ENCODE results near the gene GALNT18. TPM values are rescaled to one million over a fixed set of nuclear protein-coding genes. Genes with fewer than 3 reads are reported as not detected.

Gene GALNT18
- total and polyA plus RNA-seq, 7 experiments from 2014 or later: 0.15 to 1.7 (median 0.20) TPM; not detected in 4

DNA sequence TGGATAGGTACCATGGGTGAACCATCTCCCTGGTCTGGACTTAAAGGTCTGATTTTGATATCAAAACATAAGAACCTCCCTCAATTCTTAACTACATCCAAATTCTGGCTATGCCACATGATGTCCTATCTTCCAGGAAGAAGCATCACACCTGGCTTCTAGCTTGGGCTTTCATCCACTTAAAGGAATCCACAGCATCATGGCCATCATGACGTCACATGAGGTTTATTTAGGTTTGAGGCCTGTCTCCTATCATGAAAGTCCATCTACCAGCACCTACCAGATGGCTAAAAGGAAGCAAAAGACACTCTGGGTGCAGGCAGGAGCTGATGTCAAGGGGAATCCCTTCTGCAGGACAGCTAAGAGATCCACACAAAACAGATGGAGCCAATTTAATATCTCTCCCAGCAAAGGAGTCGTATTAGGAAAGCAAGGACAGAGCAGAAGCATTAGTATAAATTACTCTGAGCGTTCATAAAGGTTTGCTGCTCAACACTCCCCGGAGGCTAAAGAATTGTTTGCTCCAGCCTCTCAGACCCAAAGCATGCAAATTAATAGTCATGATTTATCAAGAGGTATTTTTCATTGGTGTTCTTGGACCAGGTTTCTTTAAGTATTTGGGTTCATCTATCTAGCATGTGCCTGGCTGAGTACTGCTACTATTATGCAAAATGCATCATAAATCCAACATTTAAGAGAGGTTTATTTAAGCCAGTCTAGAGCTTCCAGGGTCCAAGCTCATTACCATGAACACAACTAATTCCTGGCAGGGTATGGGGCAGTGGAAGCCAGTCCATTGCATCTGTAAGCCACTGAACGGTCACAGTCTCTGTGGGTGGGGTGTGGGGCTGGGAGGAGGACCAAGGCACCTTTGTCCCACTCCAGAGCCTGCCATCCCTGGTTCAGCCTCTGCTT, 47.2 kb downstream of the GALNT18 start:
- Histone ChIP-seq H3K9me3 (ENCODE audit: control insufficient read depth in 2 of 3, low read length in 3 of 3) (no peaks in the 10 kb centered on the region), H3K4me3 (ENCODE audit: low read length) (no peak overlapping the region), H3K27me3 (ENCODE audit: control insufficient read depth in 2 of 2, insufficient read depth in 2 of 2, low read length in 2 of 2) (no peaks in the 10 kb centered on the region), H3K27ac (ENCODE audit: low read depth, low read length) (no peak overlapping the region), H3K4me1 (ENCODE audit: control insufficient read depth in 2 of 2, insufficient read depth in 2 of 2, low read length in 2 of 2) (no peaks in the 10 kb centered on the region), H3K36me3 (ENCODE audit: control insufficient read depth in 2 of 3, insufficient read depth in 3 of 3, low read length in 3 of 3) (no peaks in the 10 kb centered on the region)
- Mint-ChIP-seq H3K4me3 (no peak overlapping the region), H3K27ac (no peak overlapping the region), H3K4me1 (peaks cover 0 to 17% (median 0%) of the 10 kb centered on the region in 7 donors), H3K27me3 (peaks cover 1 to 26% (median 6%) of the 10 kb centered on the region in 5 donors), H3K36me3 (no peaks in the 10 kb centered on the region), H3K9me3 (peaks cover 0 to 2% (median 0%) of the 10 kb centered on the region in 11 donors)
- CTCF ChIA-PET: no interaction called here
- ATAC-seq (no peak), DNase-seq (no peak)
- POLR2A ChIA-PET: no interaction called here
- intact Hi-C loops (cut with micrococcal nuclease): no loop called here

DNA sequence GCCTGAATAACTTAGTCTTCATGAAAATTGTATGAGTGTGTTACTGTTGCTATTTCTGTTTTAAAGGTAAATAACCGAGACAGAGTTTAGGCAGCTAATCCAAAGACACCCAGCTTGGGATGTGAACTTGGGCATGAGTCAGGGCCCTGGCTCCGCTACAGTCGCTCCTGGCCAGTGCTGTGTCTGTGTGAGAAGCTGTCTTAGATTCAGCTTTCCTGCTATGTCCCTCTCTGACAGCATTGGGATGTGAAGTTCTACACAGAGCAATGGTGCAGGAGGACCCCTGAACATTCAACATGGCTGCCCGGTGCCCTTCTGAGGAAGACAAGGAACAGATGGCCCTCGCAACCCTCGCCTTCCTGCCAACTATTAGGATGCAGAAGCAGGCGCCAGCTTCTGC, 49.4 kb downstream of the GALNT18 start:
- CTCF ChIA-PET: no interaction called here

DNA sequence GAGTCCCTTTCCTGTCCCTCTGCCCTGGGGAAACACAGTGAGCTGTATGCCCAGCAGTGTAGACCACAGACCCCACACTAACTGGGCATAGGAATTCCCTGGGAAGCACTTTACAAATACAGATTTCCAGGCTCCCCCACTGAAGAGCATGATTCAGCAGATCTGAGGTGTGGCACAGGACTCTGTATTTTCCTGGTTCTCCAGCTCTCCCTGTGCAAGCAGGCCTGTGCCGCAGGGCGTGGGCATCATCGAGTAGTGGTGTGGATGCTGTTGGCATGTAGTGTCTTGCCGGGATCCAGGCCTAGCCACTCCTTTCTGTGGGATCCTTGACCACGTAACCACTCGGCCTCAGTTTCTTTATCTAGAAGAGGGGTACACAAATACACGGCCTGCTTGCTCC, 49.9 kb downstream of the GALNT18 start:
- no peak for DNase-seq
- Mint-ChIP-seq H3K9me3 (peaks cover 0 to 3% (median 0%) of the 10 kb centered on the region in 11 donors), H3K36me3 (no peaks in the 10 kb centered on the region), H3K4me1 (peaks cover 0 to 29% (median 0%) of the 10 kb centered on the region in 7 donors), H3K27me3 (peaks cover 0 to 20% (median 5%) of the 10 kb centered on the region in 5 donors), H3K27ac (no peak overlapping the region), H3K4me3 (no peak overlapping the region)
- Histone ChIP-seq H3K27ac (ENCODE audit: low read depth, low read length) (no peak overlapping the region), H3K4me1 (ENCODE audit: control insufficient read depth in 2 of 2, insufficient read depth in 2 of 2, low read length in 2 of 2) (no peaks in the 10 kb centered on the region), H3K36me3 (ENCODE audit: control insufficient read depth in 2 of 3, insufficient read depth in 3 of 3, low read length in 3 of 3) (no peaks in the 10 kb centered on the region), H3K4me3 (ENCODE audit: low read length) (no peak overlapping the region), H3K9me3 (ENCODE audit: control insufficient read depth in 2 of 3, low read length in 3 of 3) (no peaks in the 10 kb centered on the region), H3K27me3 (ENCODE audit: control insufficient read depth in 2 of 2, insufficient read depth in 2 of 2, low read length in 2 of 2) (no peaks in the 10 kb centered on the region)
- ChIA-PET CTCF (no interaction called here), POLR2A (interaction anchor here (0.7 kb wide), 1 partner anchor 28 kb away, joined by 3 read pairs; no protein-coding TSS in a partner anchor)
- intact Hi-C loops (cut with micrococcal nuclease): no loop called here
- ATAC-seq: no peak

More for the DNA sequence above, 49.4 kb downstream of the GALNT18 start:
- POLR2A ChIA-PET: no interaction called here
- ATAC-seq: no peak
- Histone ChIP-seq H3K36me3 (ENCODE audit: control insufficient read depth in 2 of 3, insufficient read depth in 3 of 3, low read length in 3 of 3) (no peaks in the 10 kb centered on the region), H3K27me3 (ENCODE audit: control insufficient read depth in 2 of 2, insufficient read depth in 2 of 2, low read length in 2 of 2) (no peaks in the 10 kb centered on the region), H3K4me3 (ENCODE audit: low read length) (no peak overlapping the region), H3K4me1 (ENCODE audit: control insufficient read depth in 2 of 2, insufficient read depth in 2 of 2, low read length in 2 of 2) (no peaks in the 10 kb centered on the region), H3K27ac (ENCODE audit: low read depth, low read length) (no peak overlapping the region), H3K9me3 (ENCODE audit: control insufficient read depth in 2 of 3, low read length in 3 of 3) (no peaks in the 10 kb centered on the region)
- DNase-seq: no peak
- Mint-ChIP-seq H3K4me3 (no peak overlapping the region), H3K4me1 (peaks cover 0 to 33% (median 0%) of the 10 kb centered on the region in 7 donors), H3K36me3 (no peaks in the 10 kb centered on the region), H3K27ac (no peak overlapping the region), H3K9me3 (peaks cover 0 to 3% (median 0%) of the 10 kb centered on the region in 11 donors), H3K27me3 (peaks cover 1 to 20% (median 5%) of the 10 kb centered on the region in 5 donors)
- intact Hi-C loops (cut with micrococcal nuclease): no loop called here

DNA sequence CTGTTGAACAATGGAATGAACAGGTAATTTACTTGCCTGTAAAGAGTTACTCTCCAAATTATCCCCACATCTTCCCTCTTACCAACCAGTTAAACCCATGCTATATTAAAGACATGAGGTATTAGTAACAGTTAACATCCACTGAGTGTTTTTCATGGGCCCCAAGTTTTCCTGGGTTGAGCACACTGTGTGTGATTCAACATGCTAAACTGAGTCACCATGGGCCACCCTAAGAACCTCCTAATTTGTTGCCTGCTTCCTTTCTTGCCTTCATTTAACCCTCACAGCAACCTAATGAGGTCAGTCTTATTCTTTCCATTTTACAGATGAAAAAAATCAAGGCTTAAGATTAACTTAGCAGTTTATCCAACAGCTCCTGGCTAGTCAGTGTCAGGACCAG, 51.0 kb downstream of the GALNT18 start:
- Histone ChIP-seq H3K27me3 (ENCODE audit: control insufficient read depth in 2 of 2, insufficient read depth in 2 of 2, low read length in 2 of 2) (no peaks in the 10 kb centered on the region), H3K36me3 (ENCODE audit: control insufficient read depth in 2 of 3, insufficient read depth in 3 of 3, low read length in 3 of 3) (no peaks in the 10 kb centered on the region), H3K4me1 (ENCODE audit: control insufficient read depth in 2 of 2, insufficient read depth in 2 of 2, low read length in 2 of 2) (no peaks in the 10 kb centered on the region), H3K4me3 (ENCODE audit: low read length) (no peak overlapping the region), H3K27ac (ENCODE audit: low read depth, low read length) (no peak overlapping the region), H3K9me3 (ENCODE audit: control insufficient read depth in 2 of 3, low read length in 3 of 3) (no peaks in the 10 kb centered on the region)
- no peak overlapping the region for H3K27ac Mint-ChIP-seq
- intact Hi-C loops (cut with micrococcal nuclease): no loop called here
- CTCF ChIA-PET: no interaction called here
- peaks cover 0 to 3% (median 0%) of the 10 kb centered on the region in 11 donors for H3K9me3 Mint-ChIP-seq
- DNase-seq (no peak), ATAC-seq (no peak)
- POLR2A ChIA-PET: no interaction called here
- peaks cover 0 to 20% (median 5%) of the 10 kb centered on the region in 5 donors for H3K27me3 Mint-ChIP-seq
- no peaks in the 10 kb centered on the region for H3K36me3 Mint-ChIP-seq
- no peak overlapping the region for H3K4me3 Mint-ChIP-seq
- H3K4me1 Mint-ChIP-seq: peaks cover 0 to 26% (median 0%) of the 10 kb centered on the region in 7 donors

DNA sequence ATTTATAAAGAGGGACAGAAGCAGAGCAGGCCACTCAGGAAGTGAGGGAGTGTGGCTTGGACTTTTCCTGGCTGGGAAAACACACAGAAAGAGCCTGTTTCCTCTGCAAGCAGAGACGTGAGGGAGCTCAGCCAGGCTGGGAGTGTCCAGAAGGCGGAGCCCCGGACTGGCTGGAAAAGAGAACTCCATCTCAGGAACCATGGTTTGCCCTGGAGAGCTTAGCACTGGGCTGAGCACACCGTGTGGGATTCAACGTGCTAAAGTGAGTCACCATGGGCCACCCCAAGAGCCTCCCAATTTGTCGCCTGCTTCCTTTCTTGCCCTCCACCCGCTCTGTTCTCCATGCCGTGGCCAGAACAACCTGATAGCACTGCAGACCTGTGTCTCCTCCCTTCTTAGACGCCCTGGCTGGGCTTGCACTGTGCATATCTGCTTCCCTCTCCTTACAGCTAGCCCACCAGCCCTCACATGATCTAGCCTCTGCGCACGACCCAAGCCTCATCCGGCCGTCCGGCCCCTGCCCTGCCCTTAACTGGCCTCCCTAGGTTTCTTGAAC, 51.8 kb downstream of the GALNT18 start:
- Histone ChIP-seq H3K4me1 (ENCODE audit: control insufficient read depth in 2 of 2, insufficient read depth in 2 of 2, low read length in 2 of 2) (no peaks in the 10 kb centered on the region), H3K4me3 (ENCODE audit: low read length) (no peak overlapping the region), H3K27ac (ENCODE audit: low read depth, low read length) (no peak overlapping the region), H3K36me3 (ENCODE audit: control insufficient read depth in 2 of 3, insufficient read depth in 3 of 3, low read length in 3 of 3) (no peaks in the 10 kb centered on the region), H3K27me3 (ENCODE audit: control insufficient read depth in 2 of 2, insufficient read depth in 2 of 2, low read length in 2 of 2) (no peaks in the 10 kb centered on the region), H3K9me3 (ENCODE audit: control insufficient read depth in 2 of 3, low read length in 3 of 3) (no peaks in the 10 kb centered on the region)
- no peaks in the 10 kb centered on the region for H3K36me3 Mint-ChIP-seq
- ChIA-PET POLR2A (no interaction called here), CTCF (no interaction called here)
- H3K4me1 Mint-ChIP-seq: peaks cover 0 to 26% (median 0%) of the 10 kb centered on the region in 7 donors
- intact Hi-C loops (cut with micrococcal nuclease): no loop called here
- peaks cover 0 to 20% (median 5%) of the 10 kb centered on the region in 5 donors for H3K27me3 Mint-ChIP-seq
- H3K27ac Mint-ChIP-seq: no peak overlapping the region
- peak; percentile 24 for ATAC-seq
- peaks cover 0 to 3% (median 0%) of the 10 kb centered on the region in 11 donors for H3K9me3 Mint-ChIP-seq
- H3K4me3 Mint-ChIP-seq: no peak overlapping the region
- DNase-seq: no peak

DNA sequence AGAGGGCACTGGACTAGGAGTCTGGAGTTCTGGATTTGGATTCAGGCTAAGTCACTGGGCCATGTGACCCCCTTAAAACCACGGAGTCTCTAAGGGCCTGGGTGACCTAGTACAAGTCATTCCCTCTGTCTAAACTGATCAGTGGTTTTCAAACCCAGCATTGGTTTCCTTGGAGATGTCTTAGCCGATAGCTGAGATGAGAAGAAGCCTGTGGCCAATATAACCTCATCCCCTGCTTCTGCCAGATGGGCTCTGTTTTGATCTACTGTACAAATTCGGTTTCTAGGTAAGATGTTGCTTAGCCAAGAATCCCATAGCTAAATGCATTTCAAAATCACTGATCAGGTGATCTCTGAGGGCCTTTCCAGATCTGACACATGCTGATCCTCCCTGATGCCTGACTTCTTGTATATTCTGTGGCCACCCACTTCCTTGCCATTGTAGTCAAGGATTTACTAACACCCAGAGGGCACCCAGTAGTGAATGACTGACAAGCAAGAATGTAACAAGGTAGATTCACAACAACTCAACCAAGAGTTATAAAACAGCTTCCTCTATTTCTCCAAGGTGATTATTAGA, 53.1 kb downstream of the GALNT18 start:
- ATAC-seq: no peak
- Histone ChIP-seq H3K36me3 (ENCODE audit: control insufficient read depth in 2 of 3, insufficient read depth in 3 of 3, low read length in 3 of 3) (no peaks in the 10 kb centered on the region), H3K4me1 (ENCODE audit: control insufficient read depth in 2 of 2, insufficient read depth in 2 of 2, low read length in 2 of 2) (no peaks in the 10 kb centered on the region), H3K9me3 (ENCODE audit: control insufficient read depth in 2 of 3, low read length in 3 of 3) (no peaks in the 10 kb centered on the region), H3K4me3 (ENCODE audit: low read length) (no peak overlapping the region), H3K27ac (ENCODE audit: low read depth, low read length) (no peak overlapping the region), H3K27me3 (ENCODE audit: control insufficient read depth in 2 of 2, insufficient read depth in 2 of 2, low read length in 2 of 2) (no peaks in the 10 kb centered on the region)
- ChIA-PET CTCF (interaction anchor here (0.7 kb wide), 1 partner anchor 24 kb away, joined by 4 read pairs; no protein-coding TSS in a partner anchor), POLR2A (interaction anchor here (0.7 kb wide), 1 partner anchor 1122 kb away, joined by 3 read pairs; no protein-coding TSS in a partner anchor)
- peaks cover 0 to 20% (median 5%) of the 10 kb centered on the region in 5 donors for H3K27me3 Mint-ChIP-seq
- DNase-seq: no peak
- peaks cover 0 to 26% (median 0%) of the 10 kb centered on the region in 7 donors for H3K4me1 Mint-ChIP-seq
- intact Hi-C loops (cut with micrococcal nuclease): no loop called here
- no peaks in the 10 kb centered on the region for H3K36me3 Mint-ChIP-seq
- H3K4me3 Mint-ChIP-seq: no peak overlapping the region
- H3K27ac Mint-ChIP-seq: peak overlapping the region in 1 of 9 donors; percentile 35
- peaks cover 0 to 3% (median 0%) of the 10 kb centered on the region in 11 donors for H3K9me3 Mint-ChIP-seq

Measured in naive thymus-derived CD4-positive, alpha-beta T cell (primary cell).